HFFc6 (cell line): ENCODE results near the gene NPIPB8. TPM values are rescaled to one million over a fixed set of nuclear protein-coding genes. Genes with fewer than 3 reads are reported as not detected.
"Not testable (repeated sequence)": the region's sequence is repeated elsewhere in the genome, so short reads cannot be mapped to it uniquely, and the experiment has no call there.

ENCODE experiments used
- DNase-seq: peaks from one replicate; pipeline ENCODE4 v3.0.0-alpha.2; 2018
- H3K27ac Mint-ChIP-seq: 2 replicates; pipeline ENCODE4 v1.8.0; 2020; ENCODE audit warnings: mild to moderate bottlenecking, mixed read lengths
- H3K27me3 Mint-ChIP-seq: 2 replicates; pipeline ENCODE4 v1.8.0; 2021; ENCODE audit warnings: mild to moderate bottlenecking, moderate library complexity, mixed read lengths; ENCODE audit not compliant: insufficient read depth
- H3K36me3 Mint-ChIP-seq: 2 replicates; pipeline ENCODE4 v1.8.0; 2021; ENCODE audit warnings: low read depth, mixed read lengths
- H3K4me1 Mint-ChIP-seq: 2 replicates; pipeline ENCODE4 v1.8.0; 2020; ENCODE audit warnings: low read depth, mixed read lengths
- H3K4me3 Mint-ChIP-seq: 2 replicates; pipeline ENCODE4 v1.8.0; 2020; ENCODE audit warnings: mild to moderate bottlenecking, moderate library complexity, mixed read lengths
- H3K9me3 Mint-ChIP-seq: 2 replicates; pipeline ENCODE4 v1.8.0; 2020; ENCODE audit warnings: mild to moderate bottlenecking, mixed read lengths
- total RNA-seq, 6 experiments: library from RNA; stranded (reverse); fragmentation: NEBNext Ultra II Directional; extraction: Animal tissue kit (Norgen Biotek cat#: 25700); gene quantifications; 2 replicates in 1 of 6; 3 replicates in 5 of 6; pipeline ENCODE4 v1.2.3, GENCODE V29; 2021

The NPIPB8 gene
- total RNA-seq, 6 experiments from 2014 or later, result 0.31 to 0.75 TPM; not detected in 4

DNA sequence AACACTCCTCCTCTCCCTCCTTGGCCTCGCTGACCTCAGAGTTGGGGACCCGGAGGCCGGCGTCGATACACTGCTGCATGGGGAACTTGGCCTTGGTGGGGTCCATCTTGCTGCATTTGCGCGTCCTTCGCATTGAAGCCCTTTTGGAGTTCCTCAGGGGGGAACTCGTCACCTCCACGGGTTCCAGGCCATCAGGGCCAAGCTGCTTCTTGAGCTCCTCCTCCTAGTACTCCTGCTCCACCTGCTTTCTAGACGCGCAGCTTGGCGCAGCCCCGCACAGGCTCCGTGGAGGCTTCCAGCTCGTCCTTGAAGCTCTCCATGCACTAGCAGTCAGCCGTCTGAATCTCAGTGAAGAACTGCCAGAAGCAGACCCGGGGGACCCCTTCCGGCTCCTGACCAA, 62.5 kb downstream of the NPIPB8 start:
- H3K4me3 Mint-ChIP-seq, H3K9me3 Mint-ChIP-seq, H3K27me3 Mint-ChIP-seq, DNase-seq, H3K27ac Mint-ChIP-seq, H3K4me1 Mint-ChIP-seq, H3K36me3 Mint-ChIP-seq: not testable (repeated sequence)

DNA sequence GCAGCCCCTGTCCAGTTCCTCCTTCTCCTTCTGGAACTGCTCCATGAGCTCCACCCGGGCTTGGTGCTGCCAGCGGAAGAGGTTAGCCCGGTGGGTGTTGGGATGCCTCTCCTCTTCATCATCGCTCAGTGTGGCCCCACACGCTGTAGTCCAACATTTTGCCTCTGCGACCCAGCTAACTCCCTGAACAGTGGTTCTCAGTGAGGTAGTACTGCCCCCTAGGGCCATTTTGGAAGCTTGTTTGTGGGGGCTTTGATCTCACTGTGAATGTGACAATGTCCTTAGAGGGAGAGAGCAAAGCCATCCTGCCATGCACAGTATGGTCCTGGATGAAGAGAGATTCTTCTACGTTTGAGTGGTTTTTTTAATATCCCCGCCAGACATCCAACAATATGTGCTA, 63.5 kb downstream of the NPIPB8 start:
- not testable (repeated sequence) for H3K4me1 Mint-ChIP-seq, H3K36me3 Mint-ChIP-seq, DNase-seq, H3K4me3 Mint-ChIP-seq, H3K9me3 Mint-ChIP-seq, H3K27ac Mint-ChIP-seq, H3K27me3 Mint-ChIP-seq

DNA sequence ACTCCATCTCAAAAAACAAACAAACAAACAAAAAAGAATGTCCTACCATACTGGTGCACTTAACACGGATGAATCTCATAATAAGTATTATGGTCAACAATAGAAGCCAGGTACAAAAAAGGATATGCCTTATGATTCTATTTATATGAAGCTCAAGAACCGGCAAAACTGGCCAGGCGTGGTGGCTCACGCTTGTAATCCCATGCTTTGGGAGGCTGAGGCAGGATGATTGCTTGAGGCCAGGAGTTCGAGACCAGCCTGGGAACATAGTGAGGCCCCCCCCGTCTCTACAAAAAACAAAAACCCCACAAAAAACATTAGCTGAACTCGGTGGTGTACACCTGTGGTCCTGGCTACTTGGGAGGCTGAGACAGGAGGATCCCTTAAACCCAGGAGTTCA, 66.4 kb downstream of the NPIPB8 start:
- not testable (repeated sequence) for H3K27me3 Mint-ChIP-seq, DNase-seq, H3K27ac Mint-ChIP-seq, H3K4me3 Mint-ChIP-seq, H3K36me3 Mint-ChIP-seq, H3K9me3 Mint-ChIP-seq, H3K4me1 Mint-ChIP-seq

Other genes with a start within 250 kb of the NPIPB8 start
- gene EIF3CL, start 234.2 kb upstream of the NPIPB8 start, total RNA-seq, result 10 to 100 TPM in 5 of 6 experiments, 1 to 10 TPM in 1; 6.7 to 69.3 (median 45.5) TPM
- not detected for gene NPIPB7, start 165.7 kb upstream of the NPIPB8 start, total RNA-seq
- gene CLN3, start 146.0 kb upstream of the NPIPB8 start, total RNA-seq, result 10 to 100 TPM; 17.7 to 29.3 (median 22.1) TPM
- gene APOBR, start 143.4 kb upstream of the NPIPB8 start, total RNA-seq, result not detected
- not detected for gene IL27, start 131.2 kb upstream of the NPIPB8 start, total RNA-seq
- gene NUPR1, start 99.1 kb upstream of the NPIPB8 start, total RNA-seq, result 10 to 100 TPM; 31.9 to 60.3 (median 43.7) TPM
- 10 to 100 TPM in 4 of 6 experiments, 1 to 10 TPM in 2; 7.6 to 11.6 (median 10.5) TPM for gene SGF29, start 84.1 kb upstream of the NPIPB8 start, total RNA-seq
- gene SULT1A2, start 41.0 kb upstream of the NPIPB8 start, total RNA-seq, result not detected
- under 1 TPM in 3 of 6 experiments, not detected in 3; 0.17 to 0.30 (median 0.18) TPM for gene SULT1A1, start 28.0 kb upstream of the NPIPB8 start, total RNA-seq
- gene EIF3C, start 73.4 kb downstream of the NPIPB8 start, total RNA-seq, result 100 to 1,000 TPM; 565 to 629 (median 588) TPM
- gene NPIPB9, start 113.7 kb downstream of the NPIPB8 start, total RNA-seq, result under 1 TPM; 0.16 to 0.86 (median 0.45) TPM
- 100 to 1,000 TPM; 125 to 152 (median 134) TPM for gene ATXN2L, start 184.9 kb downstream of the NPIPB8 start, total RNA-seq
- gene TUFM, start 208.3 kb downstream of the NPIPB8 start, total RNA-seq, result 100 to 1,000 TPM; 140 to 194 (median 158) TPM
- 10 to 100 TPM; 33.9 to 41.0 (median 37.6) TPM for gene SH2B1, start 225.8 kb downstream of the NPIPB8 start, total RNA-seq
- under 1 TPM; 0.26 to 0.85 (median 0.54) TPM for gene ATP2A1, start 240.4 kb downstream of the NPIPB8 start, total RNA-seq